Nephron (organoid): Measurements from ENCODE around the gene DCTD.

Experiments used
- H3K27ac Mint-ChIP-seq, 3 experiments: 2 replicates each; pipeline ENCODE4 v1.8.0; 2020; ENCODE audit warnings: mixed read lengths in 3 of 3, mild to moderate bottlenecking in 2 of 3, moderate library complexity in 1 of 3
- H3K27me3 Mint-ChIP-seq: 2 replicates; pipeline ENCODE4 v1.8.0; 2021; ENCODE audit warnings: low read depth, mild to moderate bottlenecking, moderate library complexity, mixed read lengths
- H3K36me3 Mint-ChIP-seq: 2 replicates; pipeline ENCODE4 v1.8.0; 2020; ENCODE audit warnings: low read depth, mixed read lengths
- H3K4me1 Mint-ChIP-seq: 2 replicates; pipeline ENCODE4 v1.8.0; 2020; ENCODE audit warnings: mixed read lengths
- H3K4me3 Mint-ChIP-seq, 3 experiments: 2 replicates each; pipeline ENCODE4 v1.8.0; 2020; ENCODE audit warnings: mild to moderate bottlenecking in 3 of 3, mixed read lengths in 3 of 3, moderate library complexity in 2 of 3
- H3K9me3 Mint-ChIP-seq: 2 replicates; pipeline ENCODE4 v1.8.0; 2020; ENCODE audit warnings: mixed read lengths
- CTCF ChIP-seq, 3 experiments: fragments of 200-600 bp; sonication (generic); IDR thresholded peaks; one replicate each; pipeline ENCODE4 v1.5.0; 2021; ENCODE audit warnings: antibody characterized with exemption in 3 of 3; ENCODE audit not compliant: unreplicated experiment in 3 of 3

Gene DCTD

GRCh38 chr4:182888891-182889290 lies 28.3 kb downstream of the DCTD start:
- H3K4me3 Mint-ChIP-seq, result no peak overlapping the region
- no peak for TF ChIP-seq CTCF (IDR thresholded peaks at IDR 0.05; ENCODE audit: unreplicated experiment in 3 of 3)
- H3K4me1 Mint-ChIP-seq, result peaks cover 56% of the 10 kb centered on the region
- peaks cover 16% of the 10 kb centered on the region for H3K27me3 Mint-ChIP-seq
- H3K27ac Mint-ChIP-seq, result peak overlapping the region; percentile 79 to 93 (median 92)
- H3K9me3 Mint-ChIP-seq, result peaks cover 14% of the 10 kb centered on the region
- H3K36me3 Mint-ChIP-seq, result peaks cover 86% of the 10 kb centered on the region

- peaks cover 24% of the 10 kb centered on the region for H3K9me3 Mint-ChIP-seq
- H3K27me3 Mint-ChIP-seq, result peaks cover 15% of the 10 kb centered on the region
- peaks cover 50% of the 10 kb centered on the region for H3K4me1 Mint-ChIP-seq
- peaks cover 96% of the 10 kb centered on the region for H3K36me3 Mint-ChIP-seq
- no peak overlapping the region for H3K4me3 Mint-ChIP-seq
- no peak for TF ChIP-seq CTCF (IDR thresholded peaks at IDR 0.05; ENCODE audit: unreplicated experiment in 3 of 3)
- H3K27ac Mint-ChIP-seq, result no peak overlapping the region
Measured at GRCh38 chr4:182886768-182887167, 30.4 kb downstream of the DCTD start.

- Mint-ChIP-seq H3K36me3 (peaks cover 93% of the 10 kb centered on the region), H3K4me3 (peak overlapping the region in 1 of 3 experiments; percentile 13), H3K4me1 (peaks cover 48% of the 10 kb centered on the region), H3K9me3 (peaks cover 24% of the 10 kb centered on the region), H3K27ac (peak overlapping the region; percentile 6 to 68 (median 15)), H3K27me3 (peaks cover 16% of the 10 kb centered on the region)
- TF ChIP-seq CTCF (IDR thresholded peaks at IDR 0.05; ENCODE audit: unreplicated experiment in 3 of 3), result no peak
Measured at GRCh38 chr4:182886205-182886604, 31.0 kb downstream of the DCTD start.

- no peak overlapping the region for H3K4me3 Mint-ChIP-seq
- H3K4me1 Mint-ChIP-seq, result peaks cover 48% of the 10 kb centered on the region
- peaks cover 24% of the 10 kb centered on the region for H3K9me3 Mint-ChIP-seq
- H3K27me3 Mint-ChIP-seq, result peaks cover 19% of the 10 kb centered on the region
- peaks cover 92% of the 10 kb centered on the region for H3K36me3 Mint-ChIP-seq
- peak overlapping the region; percentile 6 to 68 (median 15) for H3K27ac Mint-ChIP-seq
- no peak for TF ChIP-seq CTCF (IDR thresholded peaks at IDR 0.05; ENCODE audit: unreplicated experiment in 3 of 3)
Measured at GRCh38 chr4:182885738-182886077, 31.5 kb downstream of the DCTD start.

GRCh38 chr4:182885022-182885737 lies 32.0 kb downstream of the DCTD start:
- H3K27me3 Mint-ChIP-seq, result peaks cover 19% of the 10 kb centered on the region
- peaks cover 53% of the 10 kb centered on the region for H3K4me1 Mint-ChIP-seq
- H3K27ac Mint-ChIP-seq, result peak overlapping the region; percentile 6 to 68 (median 15)
- no peak overlapping the region for H3K4me3 Mint-ChIP-seq
- H3K9me3 Mint-ChIP-seq, result peaks cover 24% of the 10 kb centered on the region
- TF ChIP-seq CTCF (IDR thresholded peaks at IDR 0.05; ENCODE audit: unreplicated experiment in 3 of 3), result no peak
- H3K36me3 Mint-ChIP-seq, result peaks cover 91% of the 10 kb centered on the region

- Mint-ChIP-seq H3K27ac (peak overlapping the region in 1 of 3 experiments; percentile 35), H3K4me3 (no peak overlapping the region), H3K9me3 (peaks cover 24% of the 10 kb centered on the region), H3K4me1 (peaks cover 46% of the 10 kb centered on the region), H3K36me3 (peaks cover 79% of the 10 kb centered on the region), H3K27me3 (peaks cover 22% of the 10 kb centered on the region)
- no peak for TF ChIP-seq CTCF (IDR thresholded peaks at IDR 0.05; ENCODE audit: unreplicated experiment in 3 of 3)
Measured at GRCh38 chr4:182884040-182884439, 33.1 kb downstream of the DCTD start.
